ENCODE results near the gene INS. TPM values are rescaled to one million over a fixed set of nuclear protein-coding genes. Genes with fewer than 3 reads are reported as not detected.
"Not testable (repeated sequence)": the region's sequence is repeated elsewhere in the genome, so short reads cannot be mapped to it uniquely, and the experiment has no call there.

The INS gene
- polyA plus RNA-seq, 5 donors = not detected

- DNase-seq = no peak
These were observed 38.7 kb upstream of the INS start for GRCh38 chr11:2199466-2200341.

GRCh38 chr11:2198621-2199365 lies 37.8 kb upstream of the INS start:
- no peak for DNase-seq

GRCh38 chr11:2197771-2198520 lies 36.9 kb upstream of the INS start:
- DNase-seq = no peak

GRCh38 chr11:2196970-2197770 lies 36.2 kb upstream of the INS start:
- peak; percentile 50 to 61 for DNase-seq

GRCh38 chr11:2195756-2196088 lies 34.7 kb upstream of the INS start:
- no peak for DNase-seq

- DNase-seq = no peak
These were observed 34.1 kb upstream of the INS start for GRCh38 chr11:2194877-2195755.

GRCh38 chr11:2193888-2194595 lies 33.0 kb upstream of the INS start:
- DNase-seq = not testable (repeated sequence)

- no peak for DNase-seq
These were observed 32.3 kb upstream of the INS start for GRCh38 chr11:2193099-2193887.

- no peak for DNase-seq
These were observed 31.4 kb upstream of the INS start for GRCh38 chr11:2192435-2192834.

- DNase-seq = no peak
These were observed 30.9 kb upstream of the INS start for GRCh38 chr11:2191883-2192282.

- no peak for DNase-seq
These were observed 29.9 kb upstream of the INS start for GRCh38 chr11:2190657-2191471.

GRCh38 chr11:2189938-2190656 lies 29.1 kb upstream of the INS start:
- no peak for DNase-seq

GRCh38 chr11:2188745-2189144 lies 27.7 kb upstream of the INS start:
- DNase-seq = no peak

- no peak for DNase-seq
These were observed 26.3 kb upstream of the INS start for GRCh38 chr11:2187280-2187707.

- DNase-seq = no peak
These were observed 25.8 kb upstream of the INS start for GRCh38 chr11:2186669-2187279.

- DNase-seq = peak in 1 of 2 donors; percentile 33
These were observed 24.5 kb upstream of the INS start for GRCh38 chr11:2185324-2186085.

Measured in right lung (tissue), 5 donors.